Ovary (tissue), 9 donors: ENCODE results near the gene DHRS1. TPM values are rescaled to one million over a fixed set of nuclear protein-coding genes. Genes with fewer than 3 reads are reported as not detected.

Source experiments
- DNase-seq, 5 donors: peaks; one replicate each; pipeline ENCODE4 v3.0.0-alpha.2; 2019 to 2020
- H3K27ac ChIP-seq, 2 donors: fragments of 200-600 bp; one replicate each; pipeline versions ENCODE4 v1.5.1 to v1.8.0; 2019 to 2022
- H3K27me3 ChIP-seq: fragments of 200-600 bp; one replicate; pipeline ENCODE4 v1.8.0; 2022
- H3K36me3 ChIP-seq: fragments of 200-600 bp; sonication (generic); one replicate; pipeline ENCODE4 v1.5.1; 2019
- H3K4me1 ChIP-seq: one replicate; pipeline ENCODE4 v1.8.1; 2013; ENCODE audit warnings: mild to moderate bottlenecking, moderate library complexity; ENCODE audit not compliant: insufficient read depth
- H3K4me3 ChIP-seq: fragments of 200-600 bp; sonication (generic); one replicate; pipeline ENCODE4 v1.5.1; 2017
- H3K9me3 ChIP-seq, 2 donors: fragments of 200-600 bp in 1 of 2; sonication (generic) in 1 of 2; one replicate each; pipeline versions ENCODE4 v1.5.1 to v1.8.1; 2013 to 2019; ENCODE audit warnings: mild to moderate bottlenecking in 1 of 2, moderate library complexity in 1 of 2
- EP300 ChIP-seq: sonication (generic); formaldehyde crosslinking; IDR thresholded peaks from one replicate; pipeline ENCODE4 v1.6.1; 2017; ENCODE audit warnings: antibody characterized with exemption
- POLR2A ChIP-seq: fragments of 450-650 bp; IDR thresholded peaks from one replicate; pipeline ENCODE4 v1.6.1; 2017; ENCODE audit warnings: antibody characterized with exemption, mild to moderate bottlenecking, moderate library complexity
- WGBS, 3 donors: extraction: QIAGEN DNeasy Blood & Tissue Kit in 1 of 3; methylation state at CpG; one replicate each; pipeline versions ENCODE4 v1.1.5 to v1.1.7; 2013 to 2017; 5-methylcytosine and 5-hydroxymethylcytosine counted together
- intact Hi-C, 4 donors: fragments of 100-400 bp; cut with DNase I; formaldehyde crosslinking; loops; one replicate each; pipeline versions ENCODE4 v1.11.0 to v1.15.1; 2022 to 2023
- polyA plus RNA-seq, 2 donors: library from polyadenylated mRNA; stranded (reverse); fragments of 200-250 nt in 1 of 2; fragments of 350-450 nt in 1 of 2; fragmentation: Illumina TruSeq in 1 of 2; extraction: RNeasy Lipid Tissue Mini Kit (QIAGEN cat#74804) in 1 of 2; gene quantifications; one replicate each; pipeline ENCODE4 v1.2.3, GENCODE V29; 2013 to 2014
- total RNA-seq, 7 donors: library from RNA; depleted of rRNA in 2 of 7; stranded (reverse); fragments of >200 nt in 2 of 7; fragmentation: NEBNext Ultra II Directional in 3 of 7; extraction: Animal tissue kit (Norgen Biotek cat#: 25700) in 3 of 7; gene quantifications; one replicate each; pipeline versions ENCODE4 v1.1.0 to v1.2.4, GENCODE V29; 2016 to 2023
- TF ChIP-seq, protein P1 (sequence below), 3 donors: fragments of 450-650 bp in 2 of 3; fragments of 200-600 bp in 1 of 3; IDR thresholded peaks; one replicate each; pipeline versions ENCODE4 v1.5.1 to v1.8.0; 2016 to 2022; ENCODE audit warnings: antibody characterized with exemption in 3 of 3, mild to moderate bottlenecking in 1 of 3
- donor health status: DM: no; HTN: no; CAD: no; lungs with moderate emphysema.
- donor health status: DM: no; HTN: no; CAD: no.
- donor health status: Bipolar disorder and iron deficiency.
- donor health status: DM: yes; HTN: yes; CAD: no.
- donor health status: DM: no; HTN: no; CAD: no.
- donor health status: DM: yes; HTN: yes; CAD: no.

The DHRS1 gene
- total and polyA plus RNA-seq, 9 donors, result 12.8 to 35.6 (median 17.9) TPM

DNA sequence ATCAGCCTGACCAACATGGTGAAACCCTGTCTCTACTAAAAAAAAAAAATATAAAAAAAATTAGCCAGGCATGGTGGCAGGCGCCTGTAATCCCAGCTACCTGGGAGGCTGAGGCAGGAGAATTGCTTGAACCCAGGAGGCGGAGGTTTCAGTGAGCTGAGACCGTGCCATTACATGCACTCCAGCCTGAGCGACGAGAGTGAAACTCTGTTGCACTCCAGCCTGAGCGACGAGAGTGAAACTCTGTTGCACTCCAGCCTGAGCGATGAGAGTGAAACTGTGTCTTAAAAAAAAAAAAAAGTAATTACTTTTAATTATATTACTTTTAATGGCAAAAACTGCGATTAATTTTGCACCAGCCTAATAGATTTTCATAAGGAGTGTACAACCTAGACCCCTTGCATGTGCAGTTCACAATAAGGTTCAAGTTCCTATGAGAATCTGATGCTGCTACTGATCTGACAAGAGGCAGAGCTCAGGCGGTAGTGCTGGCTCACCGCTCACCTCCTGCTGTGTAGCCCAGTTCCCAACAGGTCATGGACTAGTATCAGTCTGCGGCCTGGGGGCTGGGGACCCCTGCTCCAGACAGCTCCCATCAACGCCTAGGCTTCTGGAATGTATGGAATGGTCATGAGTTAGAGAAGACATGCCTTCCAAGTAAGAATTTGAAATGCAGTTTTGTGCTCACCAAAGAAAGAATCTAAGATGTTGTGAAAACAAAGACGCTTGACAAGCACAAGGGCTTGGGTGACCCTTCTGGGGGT, 21.8 kb upstream of the DHRS1 start:
- TF ChIP-seq POLR2A (no peak), EP300 (no peak)
- TF ChIP-seq, protein P1, sequence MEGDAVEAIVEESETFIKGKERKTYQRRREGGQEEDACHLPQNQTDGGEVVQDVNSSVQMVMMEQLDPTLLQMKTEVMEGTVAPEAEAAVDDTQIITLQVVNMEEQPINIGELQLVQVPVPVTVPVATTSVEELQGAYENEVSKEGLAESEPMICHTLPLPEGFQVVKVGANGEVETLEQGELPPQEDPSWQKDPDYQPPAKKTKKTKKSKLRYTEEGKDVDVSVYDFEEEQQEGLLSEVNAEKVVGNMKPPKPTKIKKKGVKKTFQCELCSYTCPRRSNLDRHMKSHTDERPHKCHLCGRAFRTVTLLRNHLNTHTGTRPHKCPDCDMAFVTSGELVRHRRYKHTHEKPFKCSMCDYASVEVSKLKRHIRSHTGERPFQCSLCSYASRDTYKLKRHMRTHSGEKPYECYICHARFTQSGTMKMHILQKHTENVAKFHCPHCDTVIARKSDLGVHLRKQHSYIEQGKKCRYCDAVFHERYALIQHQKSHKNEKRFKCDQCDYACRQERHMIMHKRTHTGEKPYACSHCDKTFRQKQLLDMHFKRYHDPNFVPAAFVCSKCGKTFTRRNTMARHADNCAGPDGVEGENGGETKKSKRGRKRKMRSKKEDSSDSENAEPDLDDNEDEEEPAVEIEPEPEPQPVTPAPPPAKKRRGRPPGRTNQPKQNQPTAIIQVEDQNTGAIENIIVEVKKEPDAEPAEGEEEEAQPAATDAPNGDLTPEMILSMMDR (IDR thresholded peaks at IDR 0.05), result no peak
- Histone ChIP-seq H3K27me3 (no peaks in the 10 kb centered on the region), H3K9me3 (no peaks in the 10 kb centered on the region), H3K4me1 (peaks cover 2% of the 10 kb centered on the region), H3K4me3 (no peak overlapping the region), H3K27ac (no peak overlapping the region), H3K36me3 (no peaks in the 10 kb centered on the region)
- intact Hi-C loops, result no loop called here
- WGBS, 3 donors, result 80 to 83% (median 80%) methylated on average over 14 of the region's 14 CpGs
- no peak for DNase-seq

DNA sequence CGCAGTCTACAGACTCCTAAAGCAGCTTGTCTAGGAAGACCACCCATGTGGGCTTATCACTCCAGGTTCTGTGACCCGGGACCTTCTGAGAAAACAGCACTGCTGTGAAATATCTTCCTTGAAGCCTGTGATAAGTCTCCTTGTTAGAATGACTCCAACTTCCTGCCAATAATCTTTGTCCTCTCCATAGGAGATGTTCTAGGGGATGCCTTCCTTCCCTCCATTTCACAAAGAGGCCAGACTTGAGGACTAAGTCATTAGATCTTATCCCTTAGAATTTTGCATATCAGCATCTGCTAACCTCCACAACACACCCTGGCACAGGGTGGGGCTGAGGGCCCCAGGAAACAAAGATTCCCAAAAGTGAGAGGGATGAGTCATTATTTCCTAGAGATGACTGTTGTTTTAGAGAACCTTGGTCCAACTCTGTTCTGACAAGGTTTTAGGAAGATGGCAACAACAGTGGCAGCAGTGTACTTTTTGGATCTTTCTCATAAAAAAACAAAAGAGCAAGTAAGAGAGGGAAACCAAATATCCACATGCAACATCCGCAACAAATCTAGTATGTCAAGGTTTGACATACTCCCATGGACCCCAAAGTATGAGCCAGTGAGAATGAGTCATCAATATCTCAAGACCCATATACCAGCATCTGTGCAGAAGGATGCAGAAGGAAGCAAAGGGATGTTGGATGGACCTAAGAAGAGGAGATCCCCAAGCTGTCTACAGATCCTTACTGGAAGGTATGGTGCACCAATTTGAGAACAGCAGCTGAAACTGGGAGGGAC, 17.8 kb upstream of the DHRS1 start:
- no peak overlapping the region for H3K27ac ChIP-seq
- no peaks in the 10 kb centered on the region for H3K27me3 ChIP-seq
- H3K9me3 ChIP-seq, result no peaks in the 10 kb centered on the region
- no peak for DNase-seq
- intact Hi-C loops, result no loop called here
- no peak overlapping the region for H3K4me3 ChIP-seq
- 59 to 72% (median 66%) methylated on average over 3 of the region's 3 CpGs for WGBS, 3 donors
- TF ChIP-seq EP300 (no peak), POLR2A (no peak)
- TF ChIP-seq, protein P1 (IDR thresholded peaks at IDR 0.05), result no peak
- no peaks in the 10 kb centered on the region for H3K36me3 ChIP-seq
- H3K4me1 ChIP-seq, result peaks cover 6% of the 10 kb centered on the region

DNA sequence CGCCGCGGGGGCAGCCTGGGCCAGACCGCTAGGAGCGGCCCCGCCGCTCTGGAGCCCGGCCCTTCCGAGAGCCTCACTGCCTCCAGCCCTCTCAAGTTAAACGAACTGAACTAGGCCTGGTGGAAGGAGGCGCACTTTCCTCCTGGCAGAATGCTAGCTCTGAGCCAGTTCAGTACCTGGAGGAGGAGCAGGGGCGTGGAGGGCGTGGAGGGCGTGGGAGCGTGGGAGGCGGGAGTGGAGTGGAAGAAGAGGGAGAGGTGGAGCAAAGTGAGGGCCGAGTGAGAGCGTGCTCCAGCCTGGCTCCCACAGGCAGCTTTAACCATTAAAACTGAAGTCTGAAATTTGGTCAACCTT, 17.0 kb upstream of the DHRS1 start:
- Histone ChIP-seq H3K4me3 (no peak overlapping the region), H3K4me1 (peaks cover 9% of the 10 kb centered on the region), H3K27ac (no peak overlapping the region), H3K9me3 (no peaks in the 10 kb centered on the region), H3K27me3 (no peaks in the 10 kb centered on the region), H3K36me3 (no peaks in the 10 kb centered on the region)
- WGBS, 3 donors, result 23 to 36% (median 25%) methylated on average over 11 to 18 of the region's 18 CpGs
- peak in 1 of 5 donors; percentile 51 for DNase-seq
- TF ChIP-seq EP300 (no peak), POLR2A (no peak)
- TF ChIP-seq, protein P1 (IDR thresholded peaks at IDR 0.05), result no peak
- intact Hi-C loops, result no loop called here

- intact Hi-C loops, result no loop called here
- TF ChIP-seq, protein P1 (IDR thresholded peaks at IDR 0.05), result peak in 2 of 3 donors; percentile 14 to 32
- no peak for TF ChIP-seq POLR2A
These were observed 16.4 kb upstream of the DHRS1 start for GRCh38 chr14:24315807-24316596.

More at GRCh38 chr14:24315807-24316596, 16.4 kb upstream of the DHRS1 start:
- Histone ChIP-seq H3K4me3 (no peak overlapping the region), H3K36me3 (no peaks in the 10 kb centered on the region), H3K4me1 (peaks cover 10% of the 10 kb centered on the region), H3K27me3 (no peaks in the 10 kb centered on the region), H3K9me3 (no peaks in the 10 kb centered on the region), H3K27ac (no peak overlapping the region)
- DNase-seq, result peak; percentile 55 to 75 (median 62)
- 30 to 59% (median 53%) methylated on average over 50 to 70 of the region's 70 CpGs for WGBS, 3 donors
